Stimulated activated CD8-positive, alpha-beta memory T cell treated with anti-CD3 and anti-CD28 coated beads, Interleukin-15, amount 100 ng/mL, for 1 hour (primary cell): ENCODE data around the gene ZNF516.

Source experiments
- DNase-seq: peaks from one replicate; pipeline ENCODE4 v3.0.0-alpha.2; 2020; ENCODE audit warnings: low read depth

ZNF516 gene

GRCh38 chr18:76419811-76420210, 75.2 kb downstream of the ZNF516 start:
- no peak for DNase-seq

- DNase-seq: no peak
Observed at GRCh38 chr18:76416911-76417310, 78.1 kb downstream of the ZNF516 start.

DNA sequence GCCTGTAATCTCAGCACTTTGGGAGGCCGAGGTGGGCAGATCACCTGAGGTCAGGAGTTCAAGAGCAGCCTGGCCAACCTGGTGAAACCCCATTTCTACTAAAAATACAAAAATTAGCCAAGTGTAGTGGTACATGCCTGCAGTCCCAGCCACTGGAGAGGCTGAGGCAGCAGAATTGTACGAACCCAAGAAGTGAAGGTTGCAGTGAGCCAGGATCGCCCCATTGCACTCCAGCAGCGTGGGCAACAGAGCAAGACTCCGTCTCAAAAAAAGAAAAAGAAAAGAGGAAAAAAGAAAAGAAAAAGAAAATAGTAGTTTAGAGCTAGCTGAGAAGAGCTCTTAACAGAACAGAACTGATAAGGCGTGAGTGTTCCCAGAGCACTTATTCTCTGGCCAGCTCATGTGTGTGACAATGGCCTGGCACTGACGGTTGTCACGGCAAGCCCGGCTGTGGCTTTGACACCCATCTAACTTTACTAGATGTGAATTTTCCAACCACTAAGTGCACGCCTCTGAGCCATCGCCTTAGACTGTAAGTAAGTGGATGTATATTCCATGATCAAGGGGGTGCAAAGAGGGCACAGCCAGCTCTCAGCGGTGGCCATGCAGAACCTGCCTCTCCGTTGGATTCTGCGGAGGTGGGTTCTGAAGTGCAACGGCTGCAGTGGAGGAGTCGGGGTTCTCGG, 80.0 kb downstream of the ZNF516 start:
- no peak for DNase-seq

DNA sequence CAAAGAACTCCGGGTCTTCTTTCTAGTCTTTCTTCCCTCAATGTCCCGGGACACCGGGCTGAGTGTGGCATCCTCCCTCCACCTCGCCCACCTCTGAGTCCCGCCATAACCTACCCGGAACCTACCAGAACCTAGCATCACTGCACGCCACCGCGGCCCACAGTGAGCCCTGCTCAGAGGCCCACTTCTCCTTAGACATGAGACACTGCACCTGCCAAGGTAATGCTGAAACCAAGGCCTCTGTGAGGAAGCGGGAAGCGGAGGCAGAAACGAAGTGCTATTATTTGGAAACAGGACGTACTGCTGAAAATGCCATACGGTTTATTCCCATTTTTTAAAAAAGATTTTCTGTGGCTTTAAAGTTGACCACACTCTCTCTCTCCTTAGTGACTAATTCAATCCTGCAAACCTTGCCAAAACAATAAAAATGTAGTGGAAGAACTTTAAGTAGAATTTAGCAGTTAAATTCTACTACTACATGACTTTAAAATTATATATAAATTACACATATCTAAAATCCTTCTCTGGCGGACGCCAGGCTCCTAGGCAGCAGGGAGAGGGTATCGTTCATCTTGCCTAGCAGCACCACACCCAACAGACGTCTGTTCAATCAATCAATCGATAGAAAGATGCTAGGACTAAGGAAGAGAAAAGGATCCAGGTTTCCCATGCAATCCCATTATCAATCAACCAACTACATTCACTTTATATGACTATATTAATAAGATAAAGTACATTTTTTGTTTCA, 82.0 kb downstream of the ZNF516 start:
- DNase-seq: no peak

GRCh38 chr18:76412010-76412817, 82.8 kb downstream of the ZNF516 start:
- DNase-seq: no peak

DNA sequence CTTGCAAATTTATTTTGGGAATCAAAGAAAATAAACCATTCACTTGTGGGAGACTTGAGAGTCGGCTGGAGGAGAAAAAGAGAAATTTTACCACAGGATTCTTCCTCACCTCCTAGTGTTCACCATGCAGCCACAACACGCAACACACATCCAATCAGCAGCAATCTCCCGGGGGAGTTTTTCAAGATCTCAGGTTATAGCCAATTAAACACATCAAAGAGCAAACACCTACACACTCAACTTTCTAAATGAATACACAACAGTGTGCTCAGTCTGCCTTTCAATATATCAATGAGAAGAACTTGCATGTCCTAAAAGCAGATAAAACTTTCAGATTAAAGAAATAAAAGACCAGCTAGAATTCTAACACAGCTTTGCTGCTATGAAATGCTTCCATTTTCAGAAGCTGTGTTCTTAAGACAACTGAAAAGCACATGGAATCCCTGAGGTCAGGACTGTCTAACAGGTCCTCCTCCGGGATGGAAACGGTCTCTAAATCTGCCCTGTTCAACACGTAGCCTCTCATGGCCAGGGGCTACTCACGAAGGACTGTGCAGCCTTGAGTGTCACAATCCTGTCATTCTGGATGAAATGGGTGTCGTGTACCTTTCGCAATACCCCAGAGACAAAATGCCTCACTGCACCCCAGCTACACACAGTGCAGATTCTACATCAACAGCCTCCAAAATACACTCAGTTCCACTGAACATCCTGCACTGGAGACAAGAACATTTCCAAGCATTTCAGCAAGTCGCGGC, 84.2 kb downstream of the ZNF516 start:
- DNase-seq: no peak

DNA sequence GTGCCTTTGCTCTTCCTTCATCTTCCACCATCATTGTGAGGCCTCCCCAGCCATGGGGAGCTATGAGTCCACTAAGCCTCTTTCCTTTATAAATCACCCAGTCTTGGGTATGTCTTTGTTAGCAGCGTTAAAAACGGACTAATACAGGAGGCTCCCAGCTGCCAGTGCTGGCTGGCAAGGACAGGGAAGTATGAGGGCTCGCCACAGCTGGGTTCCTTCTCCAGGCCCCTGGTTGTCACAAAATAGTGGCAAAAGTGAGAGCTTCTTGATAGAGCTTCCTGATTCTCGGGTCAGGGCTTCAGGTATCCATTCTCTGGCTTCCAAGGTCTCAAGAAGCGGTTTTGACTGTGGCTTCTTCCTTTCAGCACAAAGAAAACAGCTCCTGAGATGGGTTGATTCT, 85.0 kb downstream of the ZNF516 start:
- DNase-seq: no peak

DNA sequence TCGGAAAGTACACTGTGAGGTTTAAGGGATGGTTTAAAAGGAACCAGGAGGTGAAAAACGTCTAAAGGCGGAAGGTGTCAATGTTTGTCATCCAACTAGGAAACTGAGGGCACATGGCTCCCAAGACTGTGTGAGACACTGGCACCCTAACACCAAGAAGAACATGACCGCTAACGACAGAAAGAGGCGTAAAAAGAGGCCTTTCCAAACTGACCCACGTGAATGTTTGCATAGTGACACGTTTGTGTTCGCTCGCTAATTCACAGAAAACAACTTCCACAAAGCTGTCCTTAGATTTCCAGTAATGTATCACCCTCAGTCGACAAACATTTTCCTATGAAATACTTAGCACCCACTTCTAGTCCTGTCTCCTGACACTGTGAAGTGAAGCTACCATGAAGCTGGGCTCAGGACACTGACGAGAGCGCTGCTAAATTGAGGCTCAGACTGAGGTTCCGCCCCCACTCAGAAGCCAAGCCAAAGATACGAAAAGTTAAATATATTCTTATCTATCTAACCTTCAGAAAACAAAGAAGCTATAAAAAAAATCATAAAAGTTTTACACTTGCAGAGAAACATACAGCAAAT, 86.5 kb downstream of the ZNF516 start:
- DNase-seq: no peak

DNA sequence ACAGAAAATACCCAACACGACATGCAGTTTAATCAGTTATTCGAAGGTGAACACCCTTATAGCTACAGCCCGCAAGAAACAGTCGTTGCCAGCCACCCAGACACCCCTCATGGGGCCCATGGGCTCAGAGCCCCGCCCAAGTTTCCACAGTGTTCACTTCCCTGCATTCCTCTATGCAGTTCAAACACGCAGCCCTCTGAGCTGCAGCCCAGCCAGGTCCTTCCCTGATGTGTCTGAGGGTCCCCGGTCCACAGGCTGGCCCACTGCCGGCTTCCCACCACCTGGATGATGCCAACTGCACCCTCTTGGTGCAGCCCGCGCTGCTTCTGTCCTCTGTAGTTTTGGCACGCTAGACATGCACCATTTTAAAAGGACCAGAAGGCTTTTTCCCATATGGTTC, 87.4 kb downstream of the ZNF516 start:
- no peak for DNase-seq

- DNase-seq: no peak
Observed at GRCh38 chr18:76406791-76407190, 88.3 kb downstream of the ZNF516 start.

- no peak for DNase-seq
Observed at GRCh38 chr18:76405681-76406356, 89.2 kb downstream of the ZNF516 start.

DNA sequence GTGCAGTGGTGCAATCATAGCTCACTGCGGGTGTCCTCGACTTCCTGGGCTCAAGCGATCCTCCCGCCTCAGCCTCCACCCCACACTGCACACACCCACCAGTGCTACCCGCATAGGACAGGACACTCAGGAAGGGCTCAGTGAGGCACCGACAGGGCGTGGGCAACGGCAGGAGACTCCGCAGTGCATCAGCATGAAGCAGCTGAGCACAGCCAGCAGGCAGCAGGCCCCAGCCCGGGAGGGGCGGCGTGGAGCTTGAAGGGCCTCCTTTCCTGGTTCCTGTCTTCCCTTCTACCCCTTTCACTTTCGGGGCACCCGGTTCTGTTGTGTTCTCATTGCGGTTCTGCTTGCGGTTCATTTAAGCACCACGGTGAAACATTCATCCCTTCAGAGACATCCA, 89.8 kb downstream of the ZNF516 start:
- DNase-seq: no peak

DNA sequence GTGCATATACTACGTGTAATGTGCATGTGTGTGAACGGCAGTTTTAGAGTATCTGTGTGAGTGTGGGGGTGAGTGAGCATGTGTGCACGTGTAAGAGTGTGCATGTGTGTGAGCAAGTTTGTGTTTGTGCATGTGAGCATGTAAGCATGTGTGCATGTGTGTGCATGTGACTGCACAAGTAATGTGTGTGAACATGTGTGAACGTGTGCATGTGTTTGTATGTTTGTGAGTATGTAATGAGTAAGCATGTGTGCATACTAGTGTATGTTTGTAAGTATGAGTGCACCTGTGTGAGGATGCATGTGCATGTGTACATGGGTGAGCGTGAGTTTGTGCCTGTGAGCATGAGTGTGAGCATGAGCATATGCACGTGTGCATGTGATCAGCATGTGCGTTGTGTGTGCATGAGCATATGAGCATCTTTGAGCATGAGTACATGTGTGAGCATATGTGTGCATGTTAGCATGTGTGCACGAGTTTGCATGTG, 90.7 kb downstream of the ZNF516 start:
- DNase-seq: no peak

GRCh38 chr18:76402026-76402990, 92.7 kb downstream of the ZNF516 start:
- no peak for DNase-seq

GRCh38 chr18:76401498-76401897, 93.5 kb downstream of the ZNF516 start:
- no peak for DNase-seq

- DNase-seq: no peak
Observed at GRCh38 chr18:76399613-76400391, 95.2 kb downstream of the ZNF516 start.

DNA sequence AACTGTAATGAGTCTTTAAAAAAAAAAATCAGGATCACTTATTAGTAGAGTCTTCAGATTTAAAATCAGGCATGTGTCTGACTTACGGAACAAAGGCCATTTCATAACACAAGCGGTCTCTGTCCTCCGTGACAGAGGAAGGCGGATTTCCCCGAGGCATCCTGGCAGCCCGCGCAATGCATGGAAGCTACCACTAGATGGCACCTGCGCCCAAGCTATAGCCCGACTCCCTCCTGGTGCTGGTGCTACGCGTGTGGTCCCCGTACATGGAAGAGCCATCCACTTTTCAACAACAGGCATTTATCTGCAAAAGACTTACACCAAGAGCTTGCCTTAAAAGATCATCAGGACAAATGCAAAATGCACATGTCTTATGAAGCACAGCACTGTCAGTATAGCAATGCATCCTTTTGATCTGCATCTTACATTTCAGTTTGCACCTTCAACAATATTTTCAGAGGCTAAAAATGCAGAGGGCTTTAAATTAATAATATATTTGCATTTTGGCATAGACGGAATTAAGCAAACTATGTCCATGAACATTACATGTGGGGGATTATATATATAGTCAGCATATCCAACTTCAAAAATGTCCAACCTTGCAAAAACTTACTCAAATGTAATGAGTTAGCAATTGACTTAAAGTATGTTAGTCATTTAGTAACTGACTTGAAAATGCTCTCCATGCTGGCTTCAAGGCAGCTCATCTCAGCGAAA, 96.0 kb downstream of the ZNF516 start:
- peak; percentile 62 for DNase-seq

GRCh38 chr18:76398295-76398694, 96.7 kb downstream of the ZNF516 start:
- no peak for DNase-seq
